Ovary (tissue), 3 donors: ENCODE results near the gene SIRPA.

Experiments used
- EP300 ChIP-seq: sonication (generic); formaldehyde crosslinking; IDR thresholded peaks from one replicate; pipeline ENCODE4 v1.6.1; 2017; ENCODE audit warnings: antibody characterized with exemption
- POLR2A ChIP-seq: fragments of 450-650 bp; IDR thresholded peaks from one replicate; pipeline ENCODE4 v1.6.1; 2017; ENCODE audit warnings: antibody characterized with exemption, mild to moderate bottlenecking, moderate library complexity
- TF ChIP-seq, protein P1 (sequence below), 3 donors: fragments of 450-650 bp in 2 of 3; fragments of 200-600 bp in 1 of 3; IDR thresholded peaks; one replicate each; pipeline versions ENCODE4 v1.5.1 to v1.8.0; 2016 to 2022; ENCODE audit warnings: antibody characterized with exemption in 3 of 3, mild to moderate bottlenecking in 1 of 3
- donor health status: DM: no; HTN: no; CAD: no.

DNA sequence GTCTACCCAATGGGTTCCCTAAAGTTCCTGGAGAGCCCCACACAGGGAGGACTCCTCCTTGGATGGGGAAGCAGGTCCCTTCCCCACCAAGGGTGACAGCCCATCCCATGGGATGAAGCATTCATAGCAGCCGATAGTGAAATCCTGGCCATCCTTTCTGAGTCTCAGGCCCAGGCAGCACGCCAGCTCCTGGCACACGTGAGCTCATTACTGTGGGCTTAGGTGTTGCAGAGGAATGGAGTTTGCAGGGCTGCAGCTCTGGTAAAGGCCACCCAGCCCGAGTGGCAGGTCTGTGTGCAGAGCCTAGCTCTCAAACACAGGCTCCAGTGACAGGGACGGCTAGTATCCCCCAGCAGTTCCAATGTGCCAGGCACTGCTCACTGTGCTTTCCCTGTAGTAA lies 31.0 kb downstream of the SIRPA start:
- TF ChIP-seq, protein P1, sequence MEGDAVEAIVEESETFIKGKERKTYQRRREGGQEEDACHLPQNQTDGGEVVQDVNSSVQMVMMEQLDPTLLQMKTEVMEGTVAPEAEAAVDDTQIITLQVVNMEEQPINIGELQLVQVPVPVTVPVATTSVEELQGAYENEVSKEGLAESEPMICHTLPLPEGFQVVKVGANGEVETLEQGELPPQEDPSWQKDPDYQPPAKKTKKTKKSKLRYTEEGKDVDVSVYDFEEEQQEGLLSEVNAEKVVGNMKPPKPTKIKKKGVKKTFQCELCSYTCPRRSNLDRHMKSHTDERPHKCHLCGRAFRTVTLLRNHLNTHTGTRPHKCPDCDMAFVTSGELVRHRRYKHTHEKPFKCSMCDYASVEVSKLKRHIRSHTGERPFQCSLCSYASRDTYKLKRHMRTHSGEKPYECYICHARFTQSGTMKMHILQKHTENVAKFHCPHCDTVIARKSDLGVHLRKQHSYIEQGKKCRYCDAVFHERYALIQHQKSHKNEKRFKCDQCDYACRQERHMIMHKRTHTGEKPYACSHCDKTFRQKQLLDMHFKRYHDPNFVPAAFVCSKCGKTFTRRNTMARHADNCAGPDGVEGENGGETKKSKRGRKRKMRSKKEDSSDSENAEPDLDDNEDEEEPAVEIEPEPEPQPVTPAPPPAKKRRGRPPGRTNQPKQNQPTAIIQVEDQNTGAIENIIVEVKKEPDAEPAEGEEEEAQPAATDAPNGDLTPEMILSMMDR (IDR thresholded peaks at IDR 0.05), result no peak
- TF ChIP-seq EP300, result no peak
- TF ChIP-seq POLR2A, result no peak
